Measurements from ENCODE around the gene CDC45. TPM values are rescaled to one million over a fixed set of nuclear protein-coding genes. Genes with fewer than 3 reads are reported as not detected.

The CDC45 gene
- total and polyA plus RNA-seq, 10 donors, result 1.5 to 7.3 (median 4.9) TPM

DNA sequence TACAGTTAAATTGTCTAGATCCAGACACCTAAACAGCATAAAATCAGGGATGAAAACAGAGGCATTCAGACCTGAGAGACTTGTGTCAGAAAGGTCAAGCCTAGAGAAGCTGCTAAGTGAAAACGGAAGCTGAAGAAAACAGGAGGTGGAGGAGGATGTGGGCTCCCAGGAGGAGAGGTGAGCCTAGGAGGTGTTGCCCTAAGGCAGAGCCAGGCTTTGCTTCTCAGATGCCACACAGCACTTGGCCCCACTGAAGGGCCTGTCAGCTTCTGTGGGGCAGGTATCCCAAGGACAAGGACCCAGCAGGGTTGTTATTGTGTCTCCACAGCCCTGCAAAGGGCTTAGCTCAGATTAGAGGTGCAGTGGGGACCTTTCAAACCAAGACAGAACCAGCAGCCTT is 15.2 kb upstream of the CDC45 start:
- H3K9me3 ChIP-seq, result no peaks in the 10 kb centered on the region
- peaks cover 8 to 100% (median 84%) of the 10 kb centered on the region in 6 donors for H3K36me3 ChIP-seq
- H3K27me3 ChIP-seq (replicated peaks in 1 of 7), result no peaks in the 10 kb centered on the region
- intact Hi-C loops (cut with DNase I; ENCODE audit: low total_unique reads), result no loop called here
- H3K4me1 ChIP-seq, result no peaks in the 10 kb centered on the region
- 62 to 87% (median 71%) methylated on average over 1 of the region's 1 CpG for WGBS, 5 donors
- no peak overlapping the region for H3K4me3 ChIP-seq
- TF ChIP-seq CTCF (IDR thresholded peaks at IDR 0.05 in 8 of 11, conservative IDR thresholded peaks at IDR 0.05 in 3 of 11) (no peak), POLR2A (IDR thresholded peaks at IDR 0.05) (no peak), POLR2AphosphoS5 (IDR thresholded peaks at IDR 0.05) (no peak)
- H3K27ac ChIP-seq, result no peak overlapping the region
- DNase-seq, result no peak

GRCh38 chr22:19464975-19465374 is 14.7 kb upstream of the CDC45 start:
- Histone ChIP-seq H3K4me1 (no peaks in the 10 kb centered on the region), H3K4me3 (no peak overlapping the region), H3K27me3 (replicated peaks in 1 of 7) (no peaks in the 10 kb centered on the region), H3K9me3 (no peaks in the 10 kb centered on the region), H3K36me3 (peaks cover 8 to 100% (median 85%) of the 10 kb centered on the region in 6 donors), H3K27ac (no peak overlapping the region)
- intact Hi-C loops (cut with DNase I; ENCODE audit: low total_unique reads), result no loop called here
- no peak for TF ChIP-seq CTCF (IDR thresholded peaks at IDR 0.05 in 8 of 11, conservative IDR thresholded peaks at IDR 0.05 in 3 of 11)
- no peak for TF ChIP-seq POLR2A (IDR thresholded peaks at IDR 0.05)
- TF ChIP-seq POLR2AphosphoS5 (IDR thresholded peaks at IDR 0.05), result no peak
- no peak for DNase-seq
- 87 to 92% (median 89%) methylated on average over 4 of the region's 4 CpGs for WGBS, 5 donors

GRCh38 chr22:19466126-19466716 is 13.5 kb upstream of the CDC45 start:
- no peaks in the 10 kb centered on the region for H3K4me1 ChIP-seq
- no peaks in the 10 kb centered on the region for H3K27me3 ChIP-seq (replicated peaks in 1 of 7)
- no peak for DNase-seq
- H3K9me3 ChIP-seq, result no peaks in the 10 kb centered on the region
- H3K36me3 ChIP-seq, result peaks cover 8 to 100% (median 91%) of the 10 kb centered on the region in 6 donors
- intact Hi-C loops (cut with DNase I; ENCODE audit: low total_unique reads), result no loop called here
- WGBS, 5 donors, result 91 to 96% (median 95%) methylated on average over 12 to 14 of the region's 14 CpGs
- TF ChIP-seq POLR2A (IDR thresholded peaks at IDR 0.05) (no peak), POLR2AphosphoS5 (IDR thresholded peaks at IDR 0.05) (peak in 1 of 3 donors; percentile 38)
- H3K27ac ChIP-seq, result no peak overlapping the region
- no peak overlapping the region for H3K4me3 ChIP-seq

DNA sequence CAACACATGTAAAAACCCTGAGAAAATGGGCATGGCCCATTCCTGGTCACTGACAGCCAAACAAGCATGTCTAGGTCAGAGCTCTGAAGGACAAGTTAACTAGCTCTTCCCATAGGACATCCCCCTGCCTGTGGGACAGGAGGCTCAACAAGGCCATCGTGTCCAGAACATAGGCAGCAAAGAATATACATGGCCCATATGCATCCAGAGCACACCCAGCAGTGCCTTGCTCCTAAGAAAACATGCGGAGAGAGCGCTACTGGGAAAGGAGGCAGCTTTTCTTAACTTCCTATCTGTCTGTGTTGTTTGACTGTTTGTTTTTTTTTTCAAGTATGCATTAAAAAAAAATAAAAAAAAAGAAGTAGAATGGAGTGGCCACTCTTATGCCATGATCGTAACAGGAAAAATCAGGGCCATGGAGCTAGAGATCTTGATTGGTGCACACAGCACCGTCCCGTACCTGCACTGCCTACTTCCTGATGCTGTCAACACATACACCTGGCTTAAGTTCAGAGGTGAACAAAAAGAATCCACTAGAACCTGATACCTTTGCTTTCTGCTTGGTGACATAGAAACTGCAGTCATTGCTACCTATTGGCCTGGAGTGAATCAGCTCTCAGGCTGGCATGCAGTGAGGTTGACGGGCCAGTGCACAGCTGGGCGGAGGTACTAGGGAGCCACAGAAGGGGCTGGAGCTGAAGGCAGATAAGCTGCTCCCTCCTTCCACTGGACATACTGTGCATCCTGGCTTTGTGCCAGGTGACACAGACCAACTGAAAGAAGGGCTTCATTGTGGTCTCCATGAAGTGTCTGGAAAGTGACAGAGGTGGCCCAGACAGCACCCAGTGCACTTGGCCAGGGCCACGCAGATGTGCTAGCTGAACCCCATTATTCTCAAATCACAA is 12.6 kb upstream of the CDC45 start:
- H3K4me1 ChIP-seq, result no peaks in the 10 kb centered on the region
- peaks cover 8 to 100% (median 94%) of the 10 kb centered on the region in 6 donors for H3K36me3 ChIP-seq
- no peak overlapping the region for H3K27ac ChIP-seq
- WGBS, 5 donors, result 94 to 97% (median 94%) methylated on average over 9 of the region's 9 CpGs
- peak in 1 of 3 donors; percentile 24 for TF ChIP-seq POLR2AphosphoS5 (IDR thresholded peaks at IDR 0.05)
- no peak for TF ChIP-seq CTCF (IDR thresholded peaks at IDR 0.05 in 8 of 11, conservative IDR thresholded peaks at IDR 0.05 in 3 of 11)
- DNase-seq, result no peak
- intact Hi-C loops (cut with DNase I; ENCODE audit: low total_unique reads), result no loop called here
- H3K27me3 ChIP-seq (replicated peaks in 1 of 7), result no peaks in the 10 kb centered on the region
- H3K9me3 ChIP-seq, result no peaks in the 10 kb centered on the region
- no peak overlapping the region for H3K4me3 ChIP-seq
